ENCODE data around the gene EIF4EBP3.

EIF4EBP3 gene

DNA sequence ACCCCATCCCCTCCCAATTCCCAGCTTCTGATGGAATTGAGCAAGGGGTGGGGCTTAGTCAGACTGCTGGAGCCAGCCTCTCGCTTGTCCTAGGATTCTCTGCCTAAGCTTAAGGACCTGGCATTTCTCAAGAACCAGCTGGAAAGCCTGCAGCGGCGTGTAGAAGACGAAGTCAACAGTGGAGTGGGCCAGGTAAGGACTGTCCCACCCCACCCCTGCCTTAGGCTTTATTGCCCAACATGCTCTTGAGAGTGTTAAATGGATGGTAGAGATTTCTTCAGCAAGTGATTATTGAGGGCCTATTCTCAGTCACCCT lies 18.3 kb downstream of the EIF4EBP3 start:
- Histone ChIP-seq H2AFZ (ENCODE audit: low read length, unreplicated experiment) (peak overlapping the region; percentile 76), H3K27me3 (ENCODE audit: insufficient read depth, low read length) (no peaks in the 10 kb centered on the region), H3K36me3 (ENCODE audit: insufficient read depth, low read length) (no peaks in the 10 kb centered on the region), H3K4me3 (ENCODE audit: low read depth, low read length) (peak overlapping the region; percentile 94), H3K4me1 (ENCODE audit: control insufficient read depth, insufficient read depth, low read length, unreplicated experiment) (peaks cover 24% of the 10 kb centered on the region), H3K27ac (ENCODE audit: low read depth, low read length) (peak overlapping the region; percentile 79; the same call in 1 of the 2 replicates), H3K79me2 (ENCODE audit: control insufficient read depth, insufficient read depth, low read length, unreplicated experiment) (peaks cover 39% of the 10 kb centered on the region)

DNA sequence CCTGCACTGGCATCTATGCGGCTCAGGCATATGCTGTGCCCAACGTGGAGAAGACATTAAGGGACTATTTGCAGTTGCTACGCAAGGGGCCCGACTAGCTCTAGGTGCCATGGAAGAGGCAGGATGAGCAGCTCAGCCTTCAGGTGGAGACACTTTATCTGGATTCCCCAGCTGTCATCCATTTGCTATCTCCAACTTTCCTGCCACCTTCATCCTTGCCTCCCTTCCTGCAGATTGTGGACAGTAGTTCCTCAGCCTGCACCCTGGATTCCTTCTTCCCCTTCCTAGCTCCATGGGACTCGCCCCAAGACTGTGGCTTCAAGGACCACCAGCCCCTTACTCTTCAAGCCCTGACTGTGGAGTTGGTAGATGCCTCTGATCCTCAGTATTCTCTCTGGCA lies 19.2 kb downstream of the EIF4EBP3 start:
- no peaks in the 10 kb centered on the region for H3K27me3 ChIP-seq (ENCODE audit: insufficient read depth, low read length)
- no peaks in the 10 kb centered on the region for H3K36me3 ChIP-seq (ENCODE audit: insufficient read depth, low read length)
- H2AFZ ChIP-seq (ENCODE audit: low read length, unreplicated experiment): no peak overlapping the region
- peak overlapping the region; percentile 94; the same call in 1 of the 2 replicates for H3K4me3 ChIP-seq (ENCODE audit: low read depth, low read length)
- peaks cover 24% of the 10 kb centered on the region for H3K4me1 ChIP-seq (ENCODE audit: control insufficient read depth, insufficient read depth, low read length, unreplicated experiment)
- H3K27ac ChIP-seq (ENCODE audit: low read depth, low read length): no peak overlapping the region
- peaks cover 39% of the 10 kb centered on the region for H3K79me2 ChIP-seq (ENCODE audit: control insufficient read depth, insufficient read depth, low read length, unreplicated experiment)

DNA sequence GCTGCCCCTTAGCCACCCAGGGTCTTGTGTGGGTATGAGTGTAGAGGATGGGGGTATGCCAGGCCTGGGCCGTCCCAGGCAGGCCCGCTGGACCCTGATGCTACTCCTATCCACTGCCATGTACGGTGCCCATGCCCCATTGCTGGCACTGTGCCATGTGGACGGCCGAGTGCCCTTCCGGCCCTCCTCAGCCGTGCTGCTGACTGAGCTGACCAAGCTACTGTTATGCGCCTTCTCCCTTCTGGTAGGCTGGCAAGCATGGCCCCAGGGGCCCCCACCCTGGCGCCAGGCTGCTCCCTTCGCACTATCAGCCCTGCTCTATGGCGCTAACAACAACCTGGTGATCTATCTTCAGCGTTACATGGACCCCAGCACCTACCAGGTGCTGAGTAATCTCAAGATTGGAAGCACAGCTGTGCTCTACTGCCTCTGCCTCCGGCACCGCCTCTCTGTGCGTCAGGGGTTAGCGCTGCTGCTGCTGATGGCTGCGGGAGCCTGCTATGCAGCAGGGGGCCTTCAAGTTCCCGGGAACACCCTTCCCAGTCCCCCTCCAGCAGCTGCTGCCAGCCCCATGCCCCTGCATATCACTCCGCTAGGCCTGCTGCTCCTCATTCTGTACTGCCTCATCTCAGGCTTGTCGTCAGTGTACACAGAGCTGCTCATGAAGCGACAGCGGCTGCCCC lies 19.8 kb downstream of the EIF4EBP3 start:
- H3K4me3 ChIP-seq (ENCODE audit: low read depth, low read length): no peak overlapping the region
- no peaks in the 10 kb centered on the region for H3K27me3 ChIP-seq (ENCODE audit: insufficient read depth, low read length)
- no peak overlapping the region for H2AFZ ChIP-seq (ENCODE audit: low read length, unreplicated experiment)
- H3K36me3 ChIP-seq (ENCODE audit: insufficient read depth, low read length): no peaks in the 10 kb centered on the region
- peaks cover 24% of the 10 kb centered on the region for H3K4me1 ChIP-seq (ENCODE audit: control insufficient read depth, insufficient read depth, low read length, unreplicated experiment)
- peaks cover 39% of the 10 kb centered on the region for H3K79me2 ChIP-seq (ENCODE audit: control insufficient read depth, insufficient read depth, low read length, unreplicated experiment)
- H3K27ac ChIP-seq (ENCODE audit: low read depth, low read length): no peak overlapping the region

DNA sequence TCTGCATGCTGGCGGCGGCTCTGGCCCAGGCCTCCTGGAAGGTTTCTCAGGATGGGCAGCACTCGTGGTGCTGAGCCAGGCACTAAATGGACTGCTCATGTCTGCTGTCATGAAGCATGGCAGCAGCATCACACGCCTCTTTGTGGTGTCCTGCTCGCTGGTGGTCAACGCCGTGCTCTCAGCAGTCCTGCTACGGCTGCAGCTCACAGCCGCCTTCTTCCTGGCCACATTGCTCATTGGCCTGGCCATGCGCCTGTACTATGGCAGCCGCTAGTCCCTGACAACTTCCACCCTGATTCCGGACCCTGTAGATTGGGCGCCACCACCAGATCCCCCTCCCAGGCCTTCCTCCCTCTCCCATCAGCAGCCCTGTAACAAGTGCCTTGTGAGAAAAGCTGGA lies 20.4 kb downstream of the EIF4EBP3 start:
- no peak overlapping the region for H3K27ac ChIP-seq (ENCODE audit: low read depth, low read length)
- no peaks in the 10 kb centered on the region for H3K36me3 ChIP-seq (ENCODE audit: insufficient read depth, low read length)
- peaks cover 39% of the 10 kb centered on the region for H3K79me2 ChIP-seq (ENCODE audit: control insufficient read depth, insufficient read depth, low read length, unreplicated experiment)
- H3K4me1 ChIP-seq (ENCODE audit: control insufficient read depth, insufficient read depth, low read length, unreplicated experiment): peaks cover 24% of the 10 kb centered on the region
- no peak overlapping the region for H3K4me3 ChIP-seq (ENCODE audit: low read depth, low read length)
- no peak overlapping the region for H2AFZ ChIP-seq (ENCODE audit: low read length, unreplicated experiment)
- H3K27me3 ChIP-seq (ENCODE audit: insufficient read depth, low read length): no peaks in the 10 kb centered on the region

DNA sequence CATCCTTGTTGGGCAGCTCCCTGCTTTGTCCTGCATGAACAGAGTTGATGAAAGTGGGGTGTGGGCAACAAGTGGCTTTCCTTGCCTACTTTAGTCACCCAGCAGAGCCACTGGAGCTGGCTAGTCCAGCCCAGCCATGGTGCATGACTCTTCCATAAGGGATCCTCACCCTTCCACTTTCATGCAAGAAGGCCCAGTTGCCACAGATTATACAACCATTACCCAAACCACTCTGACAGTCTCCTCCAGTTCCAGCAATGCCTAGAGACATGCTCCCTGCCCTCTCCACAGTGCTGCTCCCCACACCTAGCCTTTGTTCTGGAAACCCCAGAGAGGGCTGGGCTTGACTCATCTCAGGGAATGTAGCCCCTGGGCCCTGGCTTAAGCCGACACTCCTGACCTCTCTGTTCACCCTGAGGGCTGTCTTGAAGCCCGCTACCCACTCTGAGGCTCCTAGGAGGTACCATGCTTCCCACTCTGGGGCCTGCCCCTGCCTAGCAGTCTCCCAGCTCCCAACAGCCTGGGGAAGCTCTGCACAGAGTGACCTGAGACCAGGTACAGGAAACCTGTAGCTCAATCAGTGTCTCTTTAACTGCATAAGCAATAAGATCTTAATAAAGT lies 21.1 kb downstream of the EIF4EBP3 start:
- Histone ChIP-seq H2AFZ (ENCODE audit: low read length, unreplicated experiment) (no peak overlapping the region), H3K79me2 (ENCODE audit: control insufficient read depth, insufficient read depth, low read length, unreplicated experiment) (peaks cover 36% of the 10 kb centered on the region), H3K36me3 (ENCODE audit: insufficient read depth, low read length) (no peaks in the 10 kb centered on the region), H3K27me3 (ENCODE audit: insufficient read depth, low read length) (no peaks in the 10 kb centered on the region), H3K4me3 (ENCODE audit: low read depth, low read length) (no peak overlapping the region), H3K27ac (ENCODE audit: low read depth, low read length) (peak overlapping the region; percentile 57; the same call in 1 of the 2 replicates), H3K4me1 (ENCODE audit: control insufficient read depth, insufficient read depth, low read length, unreplicated experiment) (peaks cover 19% of the 10 kb centered on the region)

DNA sequence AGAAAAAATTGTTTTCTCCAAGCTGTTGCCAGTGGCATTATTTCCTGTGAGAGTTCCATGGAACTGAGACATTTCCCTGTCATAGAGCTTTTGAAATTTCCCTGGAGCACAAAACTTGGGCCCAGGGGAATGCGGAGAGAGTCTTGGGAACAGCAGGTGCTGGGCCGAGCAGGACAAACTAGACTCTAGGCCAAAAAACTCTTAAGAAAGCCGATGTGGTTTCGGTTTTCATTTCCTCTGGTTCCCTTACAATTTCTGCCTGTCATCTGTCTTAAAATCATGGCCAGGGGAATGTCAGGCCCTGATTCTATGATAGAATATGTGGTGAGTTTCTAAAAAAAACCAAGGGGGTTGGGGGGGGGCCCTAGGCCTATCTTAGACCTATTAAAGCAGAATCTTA lies 21.7 kb downstream of the EIF4EBP3 start:
- Histone ChIP-seq H3K36me3 (ENCODE audit: insufficient read depth, low read length) (no peaks in the 10 kb centered on the region), H3K27me3 (ENCODE audit: insufficient read depth, low read length) (no peaks in the 10 kb centered on the region), H2AFZ (ENCODE audit: low read length, unreplicated experiment) (no peak overlapping the region), H3K4me3 (ENCODE audit: low read depth, low read length) (no peak overlapping the region), H3K4me1 (ENCODE audit: control insufficient read depth, insufficient read depth, low read length, unreplicated experiment) (peaks cover 16% of the 10 kb centered on the region), H3K79me2 (ENCODE audit: control insufficient read depth, insufficient read depth, low read length, unreplicated experiment) (peaks cover 34% of the 10 kb centered on the region), H3K27ac (ENCODE audit: low read depth, low read length) (peak overlapping the region; percentile 57)

DNA sequence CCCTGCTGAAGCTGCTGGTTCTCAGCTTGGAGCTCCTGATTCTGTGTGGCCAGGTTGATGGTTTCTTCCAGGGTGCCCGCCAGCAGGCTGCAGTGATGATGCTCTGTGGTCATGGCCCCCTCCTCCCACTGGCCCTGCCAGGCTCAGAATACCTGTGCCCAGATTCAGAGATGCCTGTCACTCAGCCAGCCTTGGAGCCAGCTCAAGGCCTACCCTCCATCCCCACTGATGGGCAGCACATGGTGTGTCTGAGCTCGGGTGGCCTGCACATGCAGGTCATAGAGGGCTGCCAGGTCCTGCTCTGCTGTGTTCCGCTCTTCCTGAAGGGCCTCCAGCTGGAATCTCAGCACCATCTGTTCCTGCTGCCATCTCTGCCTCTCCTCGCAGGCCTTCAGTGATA lies 22.6 kb downstream of the EIF4EBP3 start:
- Histone ChIP-seq H3K27me3 (ENCODE audit: insufficient read depth, low read length) (no peaks in the 10 kb centered on the region), H3K36me3 (ENCODE audit: insufficient read depth, low read length) (no peaks in the 10 kb centered on the region), H3K4me1 (ENCODE audit: control insufficient read depth, insufficient read depth, low read length, unreplicated experiment) (peaks cover 16% of the 10 kb centered on the region), H2AFZ (ENCODE audit: low read length, unreplicated experiment) (no peak overlapping the region), H3K79me2 (ENCODE audit: control insufficient read depth, insufficient read depth, low read length, unreplicated experiment) (peaks cover 31% of the 10 kb centered on the region), H3K4me3 (ENCODE audit: low read depth, low read length) (no peak overlapping the region), H3K27ac (ENCODE audit: low read depth, low read length) (no peak overlapping the region)

DNA sequence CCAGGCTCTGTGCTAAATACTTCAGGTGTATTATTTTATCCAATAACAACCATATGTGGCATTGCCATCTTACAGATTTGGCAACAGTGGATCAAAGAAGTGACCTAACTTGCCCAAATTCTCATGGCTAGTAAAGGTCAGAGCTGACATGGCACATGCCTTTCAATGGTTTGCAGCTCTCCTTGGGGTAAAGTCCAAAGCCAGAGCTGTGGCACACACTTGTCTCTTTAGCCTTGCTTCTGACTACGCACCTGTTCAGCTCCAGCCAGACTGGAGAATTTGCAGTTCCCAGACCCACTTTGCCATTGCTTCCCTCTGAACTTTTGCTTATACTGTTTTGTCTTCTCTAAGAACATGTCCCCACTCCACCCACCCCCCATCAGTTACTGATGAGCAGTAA lies 23.0 kb downstream of the EIF4EBP3 start:
- H2AFZ ChIP-seq (ENCODE audit: low read length, unreplicated experiment): no peak overlapping the region
- H3K27me3 ChIP-seq (ENCODE audit: insufficient read depth, low read length): no peaks in the 10 kb centered on the region
- H3K4me1 ChIP-seq (ENCODE audit: control insufficient read depth, insufficient read depth, low read length, unreplicated experiment): peaks cover 14% of the 10 kb centered on the region
- no peak overlapping the region for H3K4me3 ChIP-seq (ENCODE audit: low read depth, low read length)
- peaks cover 27% of the 10 kb centered on the region for H3K79me2 ChIP-seq (ENCODE audit: control insufficient read depth, insufficient read depth, low read length, unreplicated experiment)
- H3K27ac ChIP-seq (ENCODE audit: low read depth, low read length): no peak overlapping the region
- H3K36me3 ChIP-seq (ENCODE audit: insufficient read depth, low read length): no peaks in the 10 kb centered on the region

DNA sequence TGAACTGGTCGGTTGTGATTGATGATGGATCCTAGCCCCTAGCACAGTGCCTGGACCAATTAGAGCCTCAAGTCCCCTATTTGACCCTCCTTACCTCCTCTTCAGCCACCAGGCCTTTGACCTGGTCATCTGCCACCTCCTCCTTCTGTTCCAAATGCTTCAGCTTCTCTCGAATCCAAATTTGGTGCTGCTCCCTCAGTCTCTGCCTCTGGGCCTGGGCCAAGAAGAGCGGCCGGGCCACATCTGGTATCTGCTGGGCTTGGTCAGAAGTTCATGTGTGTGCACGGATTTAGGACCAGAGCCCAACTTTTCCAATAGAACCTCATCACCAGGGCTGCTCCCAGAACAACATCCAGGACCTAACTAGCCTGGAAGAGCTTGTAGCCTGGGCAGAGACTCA lies 23.6 kb downstream of the EIF4EBP3 start:
- H3K27ac ChIP-seq (ENCODE audit: low read depth, low read length): no peak overlapping the region
- H3K4me3 ChIP-seq (ENCODE audit: low read depth, low read length): no peak overlapping the region
- H3K27me3 ChIP-seq (ENCODE audit: insufficient read depth, low read length): no peaks in the 10 kb centered on the region
- H2AFZ ChIP-seq (ENCODE audit: low read length, unreplicated experiment): no peak overlapping the region
- H3K79me2 ChIP-seq (ENCODE audit: control insufficient read depth, insufficient read depth, low read length, unreplicated experiment): peaks cover 20% of the 10 kb centered on the region
- no peaks in the 10 kb centered on the region for H3K36me3 ChIP-seq (ENCODE audit: insufficient read depth, low read length)
- peaks cover 8% of the 10 kb centered on the region for H3K4me1 ChIP-seq (ENCODE audit: control insufficient read depth, insufficient read depth, low read length, unreplicated experiment)

DNA sequence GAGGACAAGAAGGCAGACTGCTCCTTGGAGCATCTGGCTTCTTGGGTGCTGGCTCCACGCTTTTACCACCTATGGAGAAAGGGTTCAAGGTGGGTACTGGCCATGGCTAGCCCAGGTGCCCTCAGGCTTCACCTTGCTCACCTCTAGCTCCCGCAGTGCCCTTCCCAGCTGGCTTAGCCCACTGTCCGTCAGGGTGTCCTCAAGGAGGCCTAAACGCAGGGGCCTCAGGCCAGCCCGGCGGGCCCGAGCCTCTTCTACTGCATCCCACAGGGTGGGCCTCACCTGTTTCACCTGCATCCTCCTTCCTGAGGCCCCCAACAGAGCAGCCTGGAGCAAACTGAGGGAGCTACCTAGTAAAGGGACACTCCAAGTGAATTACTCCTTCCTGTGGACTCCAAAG lies 26.2 kb downstream of the EIF4EBP3 start:
- H3K27ac ChIP-seq (ENCODE audit: low read depth, low read length): no peak overlapping the region
- H3K36me3 ChIP-seq (ENCODE audit: insufficient read depth, low read length): no peaks in the 10 kb centered on the region
- H3K79me2 ChIP-seq (ENCODE audit: control insufficient read depth, insufficient read depth, low read length, unreplicated experiment): no peaks in the 10 kb centered on the region
- H2AFZ ChIP-seq (ENCODE audit: low read length, unreplicated experiment): no peak overlapping the region
- peaks cover 9% of the 10 kb centered on the region for H3K4me1 ChIP-seq (ENCODE audit: control insufficient read depth, insufficient read depth, low read length, unreplicated experiment)
- no peaks in the 10 kb centered on the region for H3K27me3 ChIP-seq (ENCODE audit: insufficient read depth, low read length)
- H3K4me3 ChIP-seq (ENCODE audit: low read depth, low read length): no peak overlapping the region

DNA sequence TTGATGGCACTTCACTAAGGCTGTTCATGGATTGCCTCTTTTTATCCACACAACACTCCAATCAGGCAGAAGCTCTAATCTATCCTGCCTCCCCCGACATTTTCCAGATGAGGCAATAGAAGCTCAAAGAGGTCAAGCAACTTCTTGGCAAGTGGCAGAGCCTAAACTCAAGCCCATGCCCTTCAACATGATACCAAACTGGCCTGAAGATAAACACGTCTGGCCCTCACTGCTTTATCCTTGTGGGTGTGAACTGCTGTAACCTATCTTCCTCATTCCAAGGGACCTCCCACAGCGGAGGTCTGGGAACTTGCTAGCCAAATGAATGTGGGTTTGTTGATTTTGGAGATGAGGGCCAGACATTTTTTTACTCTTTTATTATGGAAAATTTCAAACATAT lies 26.7 kb downstream of the EIF4EBP3 start:
- Histone ChIP-seq H3K27ac (ENCODE audit: low read depth, low read length) (no peak overlapping the region), H3K4me3 (ENCODE audit: low read depth, low read length) (no peak overlapping the region), H3K36me3 (ENCODE audit: insufficient read depth, low read length) (no peaks in the 10 kb centered on the region), H3K79me2 (ENCODE audit: control insufficient read depth, insufficient read depth, low read length, unreplicated experiment) (no peaks in the 10 kb centered on the region), H2AFZ (ENCODE audit: low read length, unreplicated experiment) (no peak overlapping the region), H3K27me3 (ENCODE audit: insufficient read depth, low read length) (no peaks in the 10 kb centered on the region), H3K4me1 (ENCODE audit: control insufficient read depth, insufficient read depth, low read length, unreplicated experiment) (peaks cover 4% of the 10 kb centered on the region)

Measured in ACC112 (cell line).